ENCODE measurements around the gene PHYKPL.
"Not testable (repeated sequence)": the region's sequence is repeated elsewhere in the genome, so short reads cannot be mapped to it uniquely, and the experiment has no call there.

DNA sequence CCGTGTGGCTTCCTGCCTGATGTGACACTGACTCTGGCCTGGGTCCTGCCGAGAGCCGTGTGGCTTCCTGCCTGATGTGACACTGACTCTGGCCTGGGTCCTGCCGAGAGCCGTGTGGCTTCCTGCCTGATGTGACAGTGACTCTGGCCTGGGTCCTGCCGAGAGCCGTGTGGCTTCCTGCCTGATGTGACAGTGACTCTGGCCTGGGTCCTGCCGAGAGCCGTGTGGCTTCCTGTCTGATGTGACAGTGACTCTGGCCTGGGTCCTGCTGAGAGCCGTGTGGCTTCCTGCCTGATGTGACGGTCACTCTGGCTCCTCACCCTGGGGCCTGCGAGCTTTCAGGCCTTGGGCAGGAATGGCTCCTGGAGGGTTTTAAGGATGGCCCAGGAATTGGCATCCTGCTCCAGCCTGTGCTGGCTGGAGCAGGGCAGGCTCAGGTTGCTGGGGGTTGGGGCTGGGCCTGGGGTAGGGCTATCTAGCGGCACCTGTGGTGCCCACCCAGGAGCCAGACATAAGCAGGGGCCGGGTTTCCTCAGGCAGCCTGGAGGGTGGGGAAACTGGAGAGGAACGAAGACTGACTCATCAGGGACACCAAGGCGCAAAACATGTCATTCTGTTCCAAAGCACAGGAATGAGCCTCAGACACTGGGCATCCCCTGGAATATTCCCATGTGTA is 7.2 kb upstream of the PHYKPL start:
- TF ChIP-seq, protein P1, sequence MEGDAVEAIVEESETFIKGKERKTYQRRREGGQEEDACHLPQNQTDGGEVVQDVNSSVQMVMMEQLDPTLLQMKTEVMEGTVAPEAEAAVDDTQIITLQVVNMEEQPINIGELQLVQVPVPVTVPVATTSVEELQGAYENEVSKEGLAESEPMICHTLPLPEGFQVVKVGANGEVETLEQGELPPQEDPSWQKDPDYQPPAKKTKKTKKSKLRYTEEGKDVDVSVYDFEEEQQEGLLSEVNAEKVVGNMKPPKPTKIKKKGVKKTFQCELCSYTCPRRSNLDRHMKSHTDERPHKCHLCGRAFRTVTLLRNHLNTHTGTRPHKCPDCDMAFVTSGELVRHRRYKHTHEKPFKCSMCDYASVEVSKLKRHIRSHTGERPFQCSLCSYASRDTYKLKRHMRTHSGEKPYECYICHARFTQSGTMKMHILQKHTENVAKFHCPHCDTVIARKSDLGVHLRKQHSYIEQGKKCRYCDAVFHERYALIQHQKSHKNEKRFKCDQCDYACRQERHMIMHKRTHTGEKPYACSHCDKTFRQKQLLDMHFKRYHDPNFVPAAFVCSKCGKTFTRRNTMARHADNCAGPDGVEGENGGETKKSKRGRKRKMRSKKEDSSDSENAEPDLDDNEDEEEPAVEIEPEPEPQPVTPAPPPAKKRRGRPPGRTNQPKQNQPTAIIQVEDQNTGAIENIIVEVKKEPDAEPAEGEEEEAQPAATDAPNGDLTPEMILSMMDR (IDR thresholded peaks at IDR 0.05) = not testable (repeated sequence)
- TF ChIP-seq POLR2A (IDR thresholded peaks at IDR 0.05) = not testable (repeated sequence)
